Stimulated activated CD4-positive, alpha-beta T cell treated with anti-CD3 and anti-CD28 coated beads, Interleukin-2, amount 100 ng/mL, for 24 hours (primary cell): ENCODE data around the gene CLASP1.
"Not testable (repeated sequence)": the region's sequence is repeated elsewhere in the genome, so short reads cannot be mapped to it uniquely, and the experiment has no call there.

ENCODE experiments used
- DNase-seq, 2 donors: peaks; one replicate each; pipeline ENCODE4 v3.0.0-alpha.2; 2020

Gene CLASP1

DNA sequence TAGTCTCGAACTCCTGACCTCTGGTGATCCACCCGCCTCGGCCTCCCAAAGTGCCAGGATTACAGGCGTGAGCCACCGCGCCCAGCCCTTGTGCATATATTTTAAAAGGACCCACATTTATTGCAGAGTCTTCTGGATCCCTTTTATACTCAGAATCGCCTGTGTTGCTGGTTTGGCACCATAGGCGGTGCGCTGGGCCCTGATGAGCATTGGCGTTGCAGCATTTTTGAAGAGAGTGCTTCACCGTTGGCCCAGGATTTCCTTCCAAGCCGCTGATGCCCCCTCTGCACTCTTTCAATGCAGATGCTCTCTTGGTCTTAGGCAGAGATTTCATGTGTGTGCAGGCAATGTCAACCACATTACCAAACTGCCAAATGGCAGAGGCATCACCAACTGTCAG, 350.8 kb downstream of the CLASP1 start:
- DNase-seq: no peak

DNA sequence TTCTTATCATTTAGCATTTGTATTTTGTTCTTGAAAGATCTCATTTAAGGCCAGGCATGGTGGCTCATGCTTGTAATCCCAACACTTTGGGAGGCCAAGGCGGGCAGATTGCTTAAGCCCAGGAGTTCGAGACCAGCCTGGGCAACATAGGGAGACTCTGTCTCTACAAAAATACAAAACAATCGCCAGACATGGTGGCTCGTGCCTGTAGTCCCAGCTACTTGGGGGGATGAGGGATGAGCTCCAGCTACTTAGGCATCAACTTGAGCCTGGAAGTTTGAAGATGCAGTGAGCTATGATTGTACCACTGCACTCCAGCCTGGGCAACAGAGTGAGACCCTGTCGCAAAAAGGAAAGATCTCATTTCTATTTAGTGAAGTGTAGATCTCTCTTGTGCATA, 351.4 kb downstream of the CLASP1 start:
- DNase-seq: not testable (repeated sequence)

DNA sequence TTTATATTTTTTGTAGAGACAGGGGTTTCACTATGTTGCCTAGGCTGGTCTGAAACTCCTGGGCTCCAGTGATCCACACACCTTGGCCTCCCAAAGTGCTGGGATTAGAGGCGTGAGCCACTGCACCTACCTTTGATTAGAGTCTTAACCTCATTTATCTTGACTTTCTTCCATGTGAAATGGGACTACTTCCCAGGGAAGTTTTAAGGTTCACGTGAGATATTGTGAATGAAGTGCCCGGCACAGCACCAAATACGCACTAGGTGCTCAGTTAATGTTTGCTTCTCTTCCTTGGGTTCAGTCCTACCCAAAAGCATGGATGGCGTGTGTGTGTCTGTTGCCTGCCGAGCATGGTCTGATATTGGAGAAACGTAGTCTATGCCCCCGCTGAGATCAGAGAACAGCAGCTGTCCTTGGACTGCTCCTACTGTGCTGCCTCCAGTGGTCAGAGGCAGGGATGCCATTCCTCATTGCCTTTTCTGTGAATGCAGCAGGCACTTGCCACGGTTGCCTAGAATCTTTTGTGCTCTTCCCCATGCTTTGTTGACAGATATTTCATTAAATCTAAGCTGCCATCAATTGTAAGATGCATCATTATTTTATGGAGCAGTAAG, 351.9 kb downstream of the CLASP1 start:
- no peak for DNase-seq

DNA sequence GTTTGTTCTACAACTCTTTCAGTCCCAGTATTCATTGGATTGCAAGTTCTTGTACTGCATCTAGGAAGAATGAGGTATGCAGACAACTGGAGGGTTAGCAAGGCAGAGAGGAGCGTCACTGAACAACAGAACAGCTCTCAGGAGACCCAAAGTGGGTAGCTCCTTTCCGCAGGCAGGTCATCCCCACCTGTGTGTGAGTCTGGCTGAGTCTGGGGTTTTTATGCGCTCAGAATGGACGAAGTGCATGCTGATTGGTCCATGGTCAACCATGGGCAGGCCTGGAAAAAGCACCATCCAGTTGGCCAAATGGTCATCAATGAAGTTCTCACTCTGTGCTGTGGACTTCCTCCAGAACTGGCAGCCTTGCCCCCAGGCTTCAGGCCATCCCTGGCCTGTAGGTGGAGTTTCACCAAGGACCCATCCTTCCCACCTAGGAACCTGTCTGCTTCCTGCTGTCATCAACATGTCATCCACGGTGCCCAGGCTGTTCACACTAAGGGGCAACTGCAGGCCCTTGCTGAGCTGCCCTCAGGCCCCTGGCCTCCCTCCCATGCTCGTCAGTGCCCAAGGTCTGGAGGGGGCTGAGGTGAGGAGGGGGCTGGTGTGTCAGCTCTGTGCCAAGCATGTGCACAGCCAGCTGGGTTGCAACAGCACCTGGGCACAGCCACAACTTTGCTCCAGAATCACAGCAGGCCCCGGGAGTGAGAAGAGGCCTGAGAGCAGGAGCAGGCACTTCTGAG, 353.2 kb downstream of the CLASP1 start:
- no peak for DNase-seq

DNA sequence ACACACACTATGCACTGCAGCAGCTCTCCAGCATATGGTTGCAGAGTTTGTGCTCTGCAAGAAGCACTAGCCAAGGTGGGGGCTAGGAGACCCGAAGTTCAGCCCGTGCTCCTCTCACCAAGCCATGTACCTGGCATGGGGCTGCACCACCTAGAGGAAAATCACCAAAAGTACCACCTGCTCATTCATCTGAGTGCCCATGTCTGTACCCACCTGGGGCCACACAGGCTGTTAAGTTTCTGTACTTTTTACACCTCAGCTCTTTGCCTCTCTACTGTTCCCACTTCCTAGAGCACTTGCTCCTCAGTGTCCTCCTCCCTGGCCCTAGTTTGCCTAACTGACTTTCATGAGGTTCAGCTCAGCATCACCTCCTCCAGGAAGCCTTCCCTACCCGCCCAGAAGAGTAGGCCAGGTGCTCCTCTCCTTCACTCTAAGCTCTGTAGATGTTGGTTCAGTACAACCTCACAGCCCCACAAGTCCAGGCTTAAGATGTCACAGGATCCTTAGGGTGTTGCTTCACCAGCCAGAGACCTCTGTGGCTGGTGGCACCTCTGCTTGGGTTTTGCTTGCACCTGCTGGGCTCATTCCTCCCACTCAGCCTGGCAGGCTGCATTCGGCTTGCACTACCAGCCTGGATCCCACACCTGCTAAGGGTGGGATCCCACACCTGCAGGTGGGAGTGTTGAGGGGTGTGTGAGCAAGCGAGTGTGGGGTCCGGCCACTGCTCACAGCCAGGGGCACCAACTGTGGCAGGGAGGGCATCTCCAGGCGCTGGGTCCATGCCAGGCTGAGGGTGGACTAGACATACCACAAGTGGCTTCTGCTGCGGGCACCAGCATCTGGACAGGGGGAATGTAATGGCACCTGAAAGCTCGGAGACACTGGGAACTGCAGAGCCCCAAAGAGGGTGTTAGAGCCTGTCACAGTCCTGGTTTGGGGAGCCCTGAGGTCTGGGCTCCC, 354.1 kb downstream of the CLASP1 start:
- DNase-seq: no peak

DNA sequence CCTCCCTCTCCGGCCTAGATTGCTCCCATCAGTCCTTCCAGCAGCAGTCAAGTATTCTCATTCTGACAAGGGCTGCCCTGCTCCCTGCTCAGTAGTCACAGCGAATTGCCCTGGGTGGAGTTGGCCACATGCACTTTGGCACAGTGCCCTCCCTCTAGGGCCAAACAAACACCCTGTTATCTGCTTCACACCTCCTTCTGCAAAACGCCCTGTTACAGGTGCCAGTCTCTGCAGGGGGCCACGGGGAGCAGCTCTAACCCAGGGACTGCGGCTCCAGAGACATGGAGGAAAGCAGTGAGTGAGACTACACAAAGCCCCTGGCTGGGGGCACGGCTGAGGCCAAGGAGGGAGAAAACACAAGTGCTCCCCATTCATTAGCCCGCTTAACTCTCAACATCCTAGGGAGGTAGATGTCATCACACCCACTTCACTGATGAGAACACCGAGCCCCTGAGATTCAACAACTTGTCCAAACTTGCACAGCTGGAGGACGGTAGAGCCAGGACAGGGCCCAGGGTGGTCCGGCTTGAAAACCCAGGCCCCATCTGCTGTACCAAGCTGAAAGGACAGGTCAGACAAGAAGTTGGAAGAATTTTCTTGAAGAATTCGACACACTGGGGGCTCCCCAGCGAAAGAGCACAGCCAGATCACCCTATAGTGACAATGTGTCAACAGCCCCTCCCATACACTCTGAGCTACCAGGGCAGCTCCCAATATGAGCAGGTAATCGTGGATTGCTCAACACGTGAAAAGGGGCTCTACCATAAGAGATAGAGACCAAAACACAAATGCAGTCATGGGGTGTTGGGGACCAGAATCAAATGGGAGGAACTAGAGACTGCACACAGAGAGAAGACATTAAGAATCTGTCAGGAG, 355.6 kb downstream of the CLASP1 start:
- no peak for DNase-seq

DNA sequence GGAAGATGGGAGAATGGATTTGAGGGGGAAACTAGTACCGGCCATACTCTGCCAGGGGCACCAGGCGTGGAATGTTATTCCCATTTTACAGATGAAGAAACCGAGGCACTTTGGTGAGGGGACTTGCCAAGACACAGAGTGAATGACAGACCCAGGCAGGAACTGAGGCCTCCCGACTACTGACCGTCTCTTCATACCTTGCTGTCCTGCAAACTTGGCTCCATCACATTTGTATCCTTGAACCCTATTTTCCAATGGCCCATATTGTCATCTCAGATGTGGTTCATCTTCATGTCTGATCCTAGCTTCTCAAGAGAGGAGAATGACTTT, 358.0 kb downstream of the CLASP1 start:
- DNase-seq: no peak

DNA sequence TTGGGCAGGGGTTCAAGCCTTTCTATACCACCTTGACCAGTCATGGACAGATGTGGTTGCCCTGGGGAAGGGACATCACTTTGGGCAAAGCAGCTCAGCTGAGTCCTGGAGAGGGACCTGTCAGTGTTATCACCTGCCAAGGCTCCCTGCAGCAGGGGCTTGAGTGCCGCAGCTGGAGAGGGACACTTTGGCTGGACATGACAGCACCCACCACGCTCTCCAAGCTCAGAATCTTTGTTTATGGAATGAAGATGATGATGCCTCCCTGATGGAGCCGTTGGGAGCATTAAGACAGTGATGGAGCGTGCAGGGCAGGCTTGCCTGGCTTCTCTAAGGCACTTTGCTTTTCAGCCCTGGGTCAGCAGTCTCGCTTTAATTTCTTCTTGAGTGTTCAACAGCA, 360.0 kb downstream of the CLASP1 start:
- DNase-seq: no peak

DNA sequence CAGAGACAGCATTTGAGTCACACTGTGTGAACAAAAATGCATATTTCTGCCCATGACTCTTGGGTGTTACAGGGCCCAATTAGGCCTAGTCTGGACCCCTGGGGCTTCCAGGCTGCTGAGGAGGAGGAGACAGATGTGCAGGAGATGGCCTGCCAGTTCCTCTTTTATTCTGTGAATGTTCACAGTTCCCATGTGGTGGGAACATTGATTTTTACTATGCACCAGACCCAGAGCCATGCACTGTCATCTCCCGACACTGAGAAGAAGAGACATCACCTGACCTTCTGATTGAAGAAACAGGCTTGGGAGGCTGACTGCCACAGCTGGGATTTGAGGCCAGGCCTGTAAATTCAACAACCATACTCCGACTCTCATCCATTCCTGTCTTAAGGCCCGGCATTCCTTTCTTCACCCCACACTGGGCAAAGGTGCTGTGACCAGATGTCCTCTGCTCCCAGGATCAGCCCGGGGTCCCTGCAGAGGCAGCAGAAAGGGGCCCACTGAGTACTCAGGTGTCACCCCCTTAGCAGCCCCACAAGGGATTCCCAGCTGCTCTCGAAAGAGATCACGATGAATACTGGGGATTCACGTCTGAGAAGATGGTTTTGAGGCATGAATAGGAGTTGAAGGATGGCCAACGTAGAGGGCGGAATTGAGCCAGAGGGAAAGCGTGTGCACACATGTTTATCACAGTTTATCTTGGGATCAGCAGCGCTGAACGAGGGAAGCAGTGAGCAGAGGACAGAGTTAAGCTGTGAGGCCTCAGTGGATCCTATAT, 360.6 kb downstream of the CLASP1 start:
- DNase-seq: no peak

DNA sequence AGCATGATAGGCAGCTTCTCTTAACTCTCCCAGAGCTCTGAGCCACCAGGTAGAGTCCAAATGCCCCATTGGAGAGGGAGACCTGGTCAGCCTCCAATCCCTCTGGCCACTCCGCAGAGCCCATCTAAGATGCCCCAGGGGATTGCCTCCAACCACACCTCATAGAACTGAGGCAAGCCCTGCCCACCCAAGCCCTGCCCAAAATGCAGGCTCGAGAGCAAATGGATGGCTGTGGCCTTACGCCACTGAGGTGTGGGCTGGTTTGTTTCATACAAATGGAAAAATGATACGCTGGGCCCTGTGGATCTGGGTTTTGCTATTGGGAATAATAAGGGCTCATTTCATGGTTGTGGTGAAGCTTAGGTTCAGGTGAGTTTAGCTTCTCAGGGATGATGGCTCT, 361.3 kb downstream of the CLASP1 start:
- no peak for DNase-seq
